ENCODE results near the gene SPAG16. TPM values are rescaled to one million over a fixed set of nuclear protein-coding genes. Genes with fewer than 3 reads are reported as not detected.
"Not testable (repeated sequence)": the region's sequence is repeated elsewhere in the genome, so short reads cannot be mapped to it uniquely, and the experiment has no call there.

The SPAG16 gene
- total RNA-seq, 1 experiment from 2014 or later: 17.3 TPM

GRCh38 chr2:213710164-213710563, 425.9 kb downstream of the SPAG16 start:
- no peak overlapping the region for H3K27ac ChIP-seq (ENCODE audit: insufficient read length, low read depth, low read length)
- no peak overlapping the region for H2BK120ac ChIP-seq (ENCODE audit: low read depth, low read length, poor library complexity, severe bottlenecking)
- no peak overlapping the region for H2BK12ac ChIP-seq (ENCODE audit: insufficient read length, low read depth, low read length)
- H3K79me2 ChIP-seq (ENCODE audit: insufficient read depth, low read length): no peaks in the 10 kb centered on the region
- no peak overlapping the region for H3T11ph ChIP-seq (ENCODE audit: low read length)
- no peak overlapping the region for H3K56ac ChIP-seq (ENCODE audit: insufficient read length, low read depth, low read length)
- H4K20me1 ChIP-seq (ENCODE audit: control insufficient read depth, insufficient read depth, insufficient read length): no peaks in the 10 kb centered on the region
- H3K4me1 ChIP-seq (ENCODE audit: insufficient read depth, low read length): no peaks in the 10 kb centered on the region
- H4K8ac ChIP-seq (replicated peaks; ENCODE audit: insufficient read length, low read depth, low read length): no peak overlapping the region
- H2BK15ac ChIP-seq (ENCODE audit: low read depth, low read length): no peak overlapping the region
- H3K36me3 Mint-ChIP-seq (ENCODE audit: insufficient read depth in 1 of 3, low read depth in 3 of 3): no peaks in the 10 kb centered on the region; a peak in 1 of 7 replicates
- H3K4me3 Mint-ChIP-seq: no peak overlapping the region
- H3K27me3 ChIP-seq (ENCODE audit: insufficient read depth, low read length): no peaks in the 10 kb centered on the region
- H3K4me1 Mint-ChIP-seq: no peaks in the 10 kb centered on the region
- no peaks in the 10 kb centered on the region for H3K9me3 Mint-ChIP-seq
- no CpG with 5 or more reads among the region's 6 CpGs for WGBS (ENCODE audit: extremely low coverage, insufficient read length, low lambda C conversion rate)
- H3K9me3 ChIP-seq (ENCODE audit: control insufficient read depth, low read depth, low read length): no peaks in the 10 kb centered on the region
- TF ChIP-seq, protein P1, sequence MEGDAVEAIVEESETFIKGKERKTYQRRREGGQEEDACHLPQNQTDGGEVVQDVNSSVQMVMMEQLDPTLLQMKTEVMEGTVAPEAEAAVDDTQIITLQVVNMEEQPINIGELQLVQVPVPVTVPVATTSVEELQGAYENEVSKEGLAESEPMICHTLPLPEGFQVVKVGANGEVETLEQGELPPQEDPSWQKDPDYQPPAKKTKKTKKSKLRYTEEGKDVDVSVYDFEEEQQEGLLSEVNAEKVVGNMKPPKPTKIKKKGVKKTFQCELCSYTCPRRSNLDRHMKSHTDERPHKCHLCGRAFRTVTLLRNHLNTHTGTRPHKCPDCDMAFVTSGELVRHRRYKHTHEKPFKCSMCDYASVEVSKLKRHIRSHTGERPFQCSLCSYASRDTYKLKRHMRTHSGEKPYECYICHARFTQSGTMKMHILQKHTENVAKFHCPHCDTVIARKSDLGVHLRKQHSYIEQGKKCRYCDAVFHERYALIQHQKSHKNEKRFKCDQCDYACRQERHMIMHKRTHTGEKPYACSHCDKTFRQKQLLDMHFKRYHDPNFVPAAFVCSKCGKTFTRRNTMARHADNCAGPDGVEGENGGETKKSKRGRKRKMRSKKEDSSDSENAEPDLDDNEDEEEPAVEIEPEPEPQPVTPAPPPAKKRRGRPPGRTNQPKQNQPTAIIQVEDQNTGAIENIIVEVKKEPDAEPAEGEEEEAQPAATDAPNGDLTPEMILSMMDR (conservative IDR thresholded peaks at IDR 0.05): no peak
- H2AFZ ChIP-seq (ENCODE audit: low read length): no peak overlapping the region
- H3K4me2 ChIP-seq (ENCODE audit: insufficient read depth, insufficient read length, low read length): no peak overlapping the region
- no peak overlapping the region for H4K91ac ChIP-seq (ENCODE audit: insufficient read length, low read depth, low read length)
- no peak overlapping the region for H3K9ac ChIP-seq (ENCODE audit: extremely low read depth, insufficient read length, low read length)
- H2AK5ac ChIP-seq (ENCODE audit: insufficient read length, low read length): no peak overlapping the region
- H2BK20ac ChIP-seq (ENCODE audit: low read depth, low read length, poor library complexity, severe bottlenecking): no peak overlapping the region
- no peak overlapping the region for H3K27ac Mint-ChIP-seq
- H3K4ac ChIP-seq (ENCODE audit: low read depth, low read length): no peak overlapping the region
- no peaks in the 10 kb centered on the region for H3K23me2 ChIP-seq (ENCODE audit: insufficient read length, low read depth, low read length, poor library complexity, severe bottlenecking)
- no peaks in the 10 kb centered on the region; the same call in 1 of the 2 replicates for H3K27me3 Mint-ChIP-seq (ENCODE audit: low read depth)
- no peak overlapping the region for H4K5ac ChIP-seq (ENCODE audit: insufficient read length, low read depth, low read length)
- no peak overlapping the region for H3K14ac ChIP-seq (ENCODE audit: insufficient read depth, low read length)
- no peaks in the 10 kb centered on the region for H3K79me1 ChIP-seq (ENCODE audit: insufficient read depth, low read depth, low read length, poor library complexity, severe bottlenecking)
- no peak overlapping the region for H2BK5ac ChIP-seq (ENCODE audit: insufficient read length, low read length)
- no peak overlapping the region for H3K18ac ChIP-seq (ENCODE audit: insufficient read length, low read depth, low read length)
- DNase-seq: no peak
- H3K23ac ChIP-seq (ENCODE audit: insufficient read length, low read depth, low read length): no peak overlapping the region

- H3K36me3 Mint-ChIP-seq (ENCODE audit: insufficient read depth in 1 of 3, low read depth in 3 of 3); H2BK20ac ChIP-seq (ENCODE audit: low read depth, low read length, poor library complexity, severe bottlenecking); H3K79me2 ChIP-seq (ENCODE audit: insufficient read depth, low read length); H3K79me1 ChIP-seq (ENCODE audit: insufficient read depth, low read depth, low read length, poor library complexity, severe bottlenecking); H3K4ac ChIP-seq (ENCODE audit: low read depth, low read length); H3K18ac ChIP-seq (ENCODE audit: insufficient read length, low read depth, low read length); H3K27ac ChIP-seq (ENCODE audit: insufficient read length, low read depth, low read length); H2BK120ac ChIP-seq (ENCODE audit: low read depth, low read length, poor library complexity, severe bottlenecking); H4K8ac ChIP-seq (replicated peaks; ENCODE audit: insufficient read length, low read depth, low read length); H2BK12ac ChIP-seq (ENCODE audit: insufficient read length, low read depth, low read length); H3K4me1 ChIP-seq (ENCODE audit: insufficient read depth, low read length); DNase-seq; H3K27me3 Mint-ChIP-seq (ENCODE audit: low read depth); H3K23ac ChIP-seq (ENCODE audit: insufficient read length, low read depth, low read length); H2AFZ ChIP-seq (ENCODE audit: low read length); H3K9ac ChIP-seq (ENCODE audit: extremely low read depth, insufficient read length, low read length); H3K23me2 ChIP-seq (ENCODE audit: insufficient read length, low read depth, low read length, poor library complexity, severe bottlenecking); H2BK5ac ChIP-seq (ENCODE audit: insufficient read length, low read length); H4K5ac ChIP-seq (ENCODE audit: insufficient read length, low read depth, low read length); H3K14ac ChIP-seq (ENCODE audit: insufficient read depth, low read length); H3K27ac Mint-ChIP-seq; H3K4me2 ChIP-seq (ENCODE audit: insufficient read depth, insufficient read length, low read length); H2AK5ac ChIP-seq (ENCODE audit: insufficient read length, low read length); H2BK15ac ChIP-seq (ENCODE audit: low read depth, low read length); H3K9me3 Mint-ChIP-seq; H3K4me3 Mint-ChIP-seq; H3K56ac ChIP-seq (ENCODE audit: insufficient read length, low read depth, low read length); H3K27me3 ChIP-seq (ENCODE audit: insufficient read depth, low read length); H4K20me1 ChIP-seq (ENCODE audit: control insufficient read depth, insufficient read depth, insufficient read length); H3T11ph ChIP-seq (ENCODE audit: low read length); H4K91ac ChIP-seq (ENCODE audit: insufficient read length, low read depth, low read length); H3K9me3 ChIP-seq (ENCODE audit: control insufficient read depth, low read depth, low read length): not testable (repeated sequence)
- H3K4me1 Mint-ChIP-seq: peaks cover 11% of the 10 kb centered on the region in 2 experiments
- no CpG with 5 or more reads among the region's 16 CpGs for WGBS (ENCODE audit: extremely low coverage, insufficient read length, low lambda C conversion rate)
These were observed 434.1 kb downstream of the SPAG16 start for GRCh38 chr2:213718411-213718810.

Measured in H9 (cell line).